Smooth muscle cell of the brain vasculature (primary cell): ENCODE results near the gene SNX9.

Experiments
- DNase-seq: peaks from one replicate; pipeline ENCODE4 v3.0.0-alpha.2; 2012; ENCODE audit warnings: low read depth, low spot score

Gene SNX9

GRCh38 chr6:157978021-157978783 lies 155.2 kb downstream of the SNX9 start:
- no peak for DNase-seq

DNA sequence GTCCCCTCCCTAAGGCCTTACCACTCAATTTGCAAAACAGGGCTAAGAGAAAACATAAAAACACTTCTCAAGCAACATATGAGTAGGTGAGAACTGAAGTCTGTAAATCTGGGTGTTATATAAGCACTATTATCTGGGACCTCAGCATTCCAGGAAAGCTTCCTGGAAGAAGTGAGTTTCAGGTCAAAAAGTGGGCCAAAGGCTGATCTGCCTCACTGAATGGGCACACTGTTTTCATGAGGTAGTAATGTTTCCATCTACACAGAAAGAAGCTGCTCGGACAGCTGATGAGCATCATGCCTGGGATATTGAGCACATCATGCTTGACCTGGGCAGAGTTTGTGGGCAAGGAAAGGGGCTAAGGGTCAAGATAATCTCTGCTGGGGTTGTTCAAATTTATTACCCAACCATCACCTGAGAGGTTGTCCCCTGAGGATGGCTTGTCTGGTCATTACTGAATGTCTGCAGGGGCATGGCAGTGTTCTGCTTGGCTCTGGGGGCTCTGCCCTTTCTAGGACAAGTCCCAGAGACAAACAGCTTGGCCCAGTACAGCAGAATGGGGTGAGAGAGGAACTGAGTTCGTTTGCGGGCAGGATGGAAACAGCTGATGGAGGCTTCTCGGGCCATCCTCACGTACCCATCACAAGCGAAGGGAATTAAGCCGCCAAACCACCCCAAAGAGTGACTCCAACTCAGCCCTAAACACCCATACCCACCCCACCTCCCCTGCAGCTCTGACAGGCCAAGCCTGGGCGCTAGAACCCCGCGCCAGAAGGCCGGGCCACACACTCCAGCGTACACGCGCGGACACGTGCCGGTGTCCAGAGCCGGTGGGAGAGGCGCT lies 157.5 kb downstream of the SNX9 start:
- no peak for DNase-seq

DNA sequence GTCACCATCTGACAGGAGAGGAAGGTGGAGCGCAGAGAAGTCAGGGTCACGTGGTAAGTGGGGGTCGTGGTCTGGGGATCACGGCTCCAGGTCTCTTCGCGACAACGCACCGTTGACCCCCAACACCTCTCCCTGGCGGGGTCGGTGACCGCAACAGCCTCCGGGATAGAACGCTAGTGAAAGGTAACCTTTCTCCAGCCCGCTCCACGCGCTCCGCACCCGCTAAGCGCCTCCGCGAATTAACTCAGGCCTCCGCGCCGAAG lies 158.0 kb downstream of the SNX9 start:
- DNase-seq = no peak

DNA sequence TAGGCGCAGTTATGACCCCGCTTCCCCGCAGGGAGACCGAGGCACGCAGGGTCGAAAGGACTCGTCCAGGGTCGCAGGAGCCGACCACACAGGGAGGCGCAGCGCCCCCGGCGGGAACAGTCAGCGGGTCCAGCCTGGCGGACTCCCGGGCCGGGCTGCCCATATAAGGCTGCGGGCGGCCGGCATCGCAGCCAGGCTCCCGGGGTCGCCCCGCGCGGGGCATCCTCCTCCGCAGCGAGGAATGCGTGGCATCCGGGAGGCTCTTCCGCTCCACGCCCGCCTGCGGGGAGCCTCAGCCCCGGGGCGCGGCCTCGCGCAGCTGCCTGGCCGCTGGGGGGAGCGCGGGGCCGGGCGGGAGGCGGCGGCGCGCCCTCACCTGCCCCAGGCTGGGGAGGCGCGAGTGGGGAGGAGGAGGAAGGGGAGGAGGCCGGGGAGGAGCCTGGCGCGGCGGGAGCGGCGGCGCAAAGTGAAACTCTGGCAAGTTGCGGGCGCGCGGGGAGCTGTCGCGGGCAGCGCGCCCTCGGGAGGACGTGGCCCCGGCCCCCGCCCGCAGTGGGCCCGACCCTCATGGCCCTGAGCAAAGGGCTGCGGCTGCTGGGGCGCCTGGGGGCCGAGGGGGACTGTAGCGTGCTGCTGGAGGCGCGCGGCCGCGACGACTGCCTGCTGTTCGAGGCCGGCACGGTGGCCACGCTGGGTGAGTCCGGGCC lies 158.5 kb downstream of the SNX9 start, which contains the start of gene SYNJ2:
TSS of gene SYNJ2 (plus strand) at position 469 of the 707 bp plus-strand sequence. CDS start at position 568, 99 bp downstream.
- no peak for DNase-seq

GRCh38 chr6:157982102-157982562 lies 159.1 kb downstream of the SNX9 start:
- no peak for DNase-seq

DNA sequence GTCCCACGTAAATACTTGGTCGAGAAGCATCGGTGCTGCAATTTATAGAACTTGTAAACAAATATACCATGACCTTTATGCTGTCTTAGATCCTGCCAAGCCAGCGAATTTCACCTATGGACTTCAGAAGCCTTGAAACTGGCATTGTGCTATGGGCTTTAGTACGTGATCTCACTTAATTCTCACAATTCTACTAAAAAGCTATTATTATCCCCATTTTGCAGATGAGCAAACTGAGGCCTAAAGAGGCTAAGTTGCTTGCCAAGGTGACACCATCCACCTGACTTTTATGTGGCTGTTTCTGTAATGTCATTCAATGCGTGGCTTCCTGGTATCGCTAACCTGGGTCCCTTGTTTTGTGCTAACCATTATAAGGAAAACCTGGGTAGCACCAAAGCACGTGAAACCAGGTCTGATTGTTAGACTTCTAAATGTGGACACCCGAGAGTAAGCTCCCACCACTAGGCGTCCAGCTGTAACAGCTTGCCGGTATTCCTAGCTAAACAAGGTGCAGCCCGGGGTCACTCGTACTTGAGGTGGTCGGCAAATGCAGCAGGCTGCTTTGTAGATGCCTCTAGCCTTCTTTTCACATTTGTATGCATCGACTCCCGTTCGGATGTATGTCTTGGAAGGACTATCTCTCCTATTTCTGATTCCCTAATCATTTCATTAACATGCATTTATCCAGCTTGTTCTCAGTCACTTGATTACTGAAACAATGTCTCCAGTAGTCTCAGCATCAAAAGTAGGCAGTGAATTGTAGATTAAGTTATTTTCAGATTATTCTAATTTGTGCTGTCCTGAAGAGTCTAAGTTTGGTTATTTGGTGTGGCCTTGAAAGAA lies 159.7 kb downstream of the SNX9 start:
- no peak for DNase-seq

GRCh38 chr6:157983406-157984119 lies 160.5 kb downstream of the SNX9 start:
- DNase-seq = no peak

- no peak for DNase-seq
These were observed 161.1 kb downstream of the SNX9 start for GRCh38 chr6:157984128-157984527.

DNA sequence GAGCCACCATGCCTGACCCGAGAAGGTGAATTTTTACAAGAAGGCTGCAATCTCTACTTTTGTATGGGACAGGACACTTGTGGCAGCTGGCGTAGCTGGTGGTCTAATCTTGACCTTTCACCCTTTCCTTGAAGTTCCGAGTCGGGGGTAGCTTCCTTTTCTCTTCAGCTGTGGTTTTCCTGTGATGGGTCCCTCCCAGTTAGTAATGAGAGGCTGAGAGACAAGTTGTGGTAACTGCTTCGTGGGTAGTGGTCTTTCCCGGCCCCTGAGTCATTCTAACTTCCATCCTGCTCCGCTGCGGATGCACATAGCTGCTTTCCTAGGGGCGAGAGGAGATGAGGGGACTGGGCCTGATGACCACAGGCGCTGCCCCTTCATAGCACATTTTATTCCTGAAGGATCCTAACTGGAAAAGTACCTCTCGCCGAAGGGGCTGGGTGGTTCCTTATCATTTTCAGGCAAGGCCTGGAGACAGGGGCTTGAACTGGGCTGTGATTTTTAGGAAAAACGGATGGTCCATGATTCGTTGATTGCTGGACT lies 161.7 kb downstream of the SNX9 start:
- DNase-seq = no peak

- DNase-seq = no peak
These were observed 162.5 kb downstream of the SNX9 start for GRCh38 chr6:157985378-157986155.

- DNase-seq = no peak
These were observed 165.0 kb downstream of the SNX9 start for GRCh38 chr6:157987788-157988699.

DNA sequence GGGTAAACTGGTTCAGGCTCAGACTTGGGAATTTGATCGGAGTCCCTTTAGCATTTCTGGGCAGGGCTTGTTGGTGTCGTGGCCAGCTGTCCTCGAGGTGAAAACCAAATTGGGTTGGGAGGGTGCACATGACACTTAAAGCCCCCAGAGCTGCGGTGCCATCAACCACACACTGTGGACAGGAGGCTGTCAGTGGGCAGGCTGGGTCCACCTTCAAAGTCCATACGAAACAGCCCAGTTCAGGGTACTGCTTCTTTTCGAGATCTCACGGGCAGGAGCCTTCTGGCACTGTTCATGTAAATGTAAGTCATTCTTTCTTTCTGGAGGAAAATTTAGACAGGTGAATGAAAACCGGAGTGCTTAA lies 165.6 kb downstream of the SNX9 start:
- DNase-seq = no peak

DNA sequence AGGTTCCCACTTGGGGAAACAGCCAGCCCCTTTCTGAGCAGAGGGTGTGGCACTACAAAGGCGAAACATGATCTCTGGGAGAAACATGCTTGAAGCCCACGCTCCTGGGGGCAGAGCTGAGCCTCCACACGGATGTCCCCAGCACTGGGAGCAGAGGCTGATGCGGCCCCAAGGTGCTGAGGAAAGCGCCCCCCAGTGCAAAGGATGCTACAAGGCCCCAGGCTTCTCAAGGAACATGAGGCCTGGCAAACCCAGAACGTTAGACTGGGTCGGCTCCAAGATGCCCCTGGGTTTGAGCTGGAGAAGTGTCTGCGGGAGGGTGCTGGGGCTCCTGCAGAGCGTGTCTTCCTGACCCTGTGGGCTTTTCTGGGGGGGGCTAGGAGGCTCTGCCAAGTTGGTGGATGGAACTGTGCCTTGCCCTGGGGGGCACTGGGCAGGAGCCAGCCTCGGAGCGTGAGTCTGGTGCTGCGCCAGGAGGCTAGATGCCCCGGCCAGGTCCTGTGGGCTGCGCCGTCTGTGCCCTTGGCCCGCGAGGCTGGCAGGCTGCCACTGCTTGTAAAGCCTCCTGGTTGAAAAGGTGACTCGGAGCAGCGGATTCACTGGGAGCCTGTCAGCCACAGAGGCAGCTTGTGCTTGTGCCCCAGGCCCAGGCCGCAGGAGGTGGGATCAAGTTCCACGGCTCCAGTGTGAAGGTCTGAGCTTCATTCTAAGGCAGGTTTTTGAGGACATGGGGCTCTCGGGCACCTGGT lies 166.7 kb downstream of the SNX9 start:
- no peak for DNase-seq

- no peak for DNase-seq
These were observed 167.4 kb downstream of the SNX9 start for GRCh38 chr6:157990321-157991066.

DNA sequence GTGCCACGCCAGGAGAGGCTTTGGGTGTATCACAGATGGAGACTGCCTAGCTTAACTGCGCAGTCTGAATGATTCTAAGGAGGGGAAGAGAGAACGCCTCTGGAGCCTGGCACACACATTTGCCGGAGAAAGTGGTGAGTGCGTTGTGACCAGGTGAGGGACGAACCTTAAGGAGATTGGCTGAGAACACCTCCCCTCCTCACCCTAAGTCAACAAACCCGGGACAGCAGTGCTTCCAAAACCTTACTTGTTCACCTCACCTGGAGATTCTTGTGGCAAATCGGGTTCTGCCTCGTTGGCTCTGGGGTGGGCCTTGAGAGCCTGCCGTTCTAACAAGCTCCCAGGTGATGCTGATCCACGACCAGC lies 168.0 kb downstream of the SNX9 start:
- DNase-seq = no peak

DNA sequence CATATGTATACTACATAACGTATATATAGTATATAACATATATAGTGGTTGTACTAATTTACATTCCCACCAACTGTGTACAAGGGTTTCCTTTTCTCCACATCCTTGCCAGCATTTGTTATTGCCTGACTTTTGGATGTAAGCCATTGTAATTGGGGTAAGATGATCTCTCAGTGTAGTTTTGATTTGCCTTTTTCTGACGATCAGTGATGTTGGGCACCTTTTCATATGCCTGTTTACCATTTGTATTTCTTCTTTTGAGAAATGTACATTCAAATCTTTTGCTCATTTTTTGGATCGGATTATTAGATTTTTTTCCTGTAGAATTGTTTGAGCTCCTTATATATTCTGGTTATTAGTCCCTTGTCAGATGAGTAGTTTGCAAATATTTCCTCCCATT lies 170.0 kb downstream of the SNX9 start:
- DNase-seq = no peak

- no peak for DNase-seq
These were observed 171.2 kb downstream of the SNX9 start for GRCh38 chr6:157994125-157994795.
